ELF-1 (cell line): Measurements from ENCODE around the gene NDC1.
"Not testable (repeated sequence)": the region's sequence is repeated elsewhere in the genome, so short reads cannot be mapped to it uniquely, and the experiment has no call there.

ENCODE experiments used
- DNase-seq: peaks from one replicate; pipeline ENCODE4 v3.0.0-alpha.2; 2016; ENCODE audit warnings: low read depth, low spot score

NDC1 gene

GRCh38 chr1:53765657-53766056 lies 72.4 kb downstream of the NDC1 start:
- DNase-seq: no peak

GRCh38 chr1:53763911-53764310 lies 74.2 kb downstream of the NDC1 start:
- DNase-seq: no peak

GRCh38 chr1:53763461-53763860 lies 74.6 kb downstream of the NDC1 start:
- DNase-seq: no peak

- DNase-seq: not testable (repeated sequence)
Observed at GRCh38 chr1:53760497-53760896, 77.6 kb downstream of the NDC1 start.

- DNase-seq: no peak
Observed at GRCh38 chr1:53755874-53756273, 82.2 kb downstream of the NDC1 start.

GRCh38 chr1:53754484-53755312 lies 83.4 kb downstream of the NDC1 start:
- DNase-seq: peak; percentile 57

GRCh38 chr1:53752281-53752680 lies 85.8 kb downstream of the NDC1 start:
- DNase-seq: no peak

GRCh38 chr1:53747841-53748240 lies 90.3 kb downstream of the NDC1 start:
- DNase-seq: no peak

- DNase-seq: no peak
Observed at GRCh38 chr1:53740621-53741105, 97.4 kb downstream of the NDC1 start.

GRCh38 chr1:53739109-53739681 lies 98.9 kb downstream of the NDC1 start, which contains the start of gene GLIS1:
TSS of gene GLIS1 (minus strand) at chr1:53739164. CDS start at chr1:53738064, 1,100 bp downstream.
- peak; percentile 89 for DNase-seq

- DNase-seq: no peak
Observed at GRCh38 chr1:53738205-53739108, 99.6 kb downstream of the NDC1 start.

GRCh38 chr1:53737648-53738204 lies 100.4 kb downstream of the NDC1 start:
- DNase-seq: no peak

GRCh38 chr1:53736290-53736689 lies 101.8 kb downstream of the NDC1 start:
- DNase-seq: no peak

- no peak for DNase-seq
Observed at GRCh38 chr1:53735681-53736080, 102.4 kb downstream of the NDC1 start.

- no peak for DNase-seq
Observed at GRCh38 chr1:53735261-53735660, 102.8 kb downstream of the NDC1 start.

GRCh38 chr1:53734650-53735211 lies 103.4 kb downstream of the NDC1 start:
- DNase-seq: no peak

- DNase-seq: no peak
Observed at GRCh38 chr1:53733975-53734649, 104.0 kb downstream of the NDC1 start.

GRCh38 chr1:53733447-53733931 lies 104.6 kb downstream of the NDC1 start:
- no peak for DNase-seq

- no peak for DNase-seq
Observed at GRCh38 chr1:53732912-53733317, 105.2 kb downstream of the NDC1 start.

GRCh38 chr1:53732409-53732808 lies 105.7 kb downstream of the NDC1 start:
- no peak for DNase-seq
